Kidney tubule cell (primary cell): ENCODE results near the gene VAV2.

Experiments
- DNase-seq: peaks from one replicate; pipeline ENCODE4 v3.0.0-alpha.2; 2018; ENCODE audit warnings: low spot score

The VAV2 gene

DNA sequence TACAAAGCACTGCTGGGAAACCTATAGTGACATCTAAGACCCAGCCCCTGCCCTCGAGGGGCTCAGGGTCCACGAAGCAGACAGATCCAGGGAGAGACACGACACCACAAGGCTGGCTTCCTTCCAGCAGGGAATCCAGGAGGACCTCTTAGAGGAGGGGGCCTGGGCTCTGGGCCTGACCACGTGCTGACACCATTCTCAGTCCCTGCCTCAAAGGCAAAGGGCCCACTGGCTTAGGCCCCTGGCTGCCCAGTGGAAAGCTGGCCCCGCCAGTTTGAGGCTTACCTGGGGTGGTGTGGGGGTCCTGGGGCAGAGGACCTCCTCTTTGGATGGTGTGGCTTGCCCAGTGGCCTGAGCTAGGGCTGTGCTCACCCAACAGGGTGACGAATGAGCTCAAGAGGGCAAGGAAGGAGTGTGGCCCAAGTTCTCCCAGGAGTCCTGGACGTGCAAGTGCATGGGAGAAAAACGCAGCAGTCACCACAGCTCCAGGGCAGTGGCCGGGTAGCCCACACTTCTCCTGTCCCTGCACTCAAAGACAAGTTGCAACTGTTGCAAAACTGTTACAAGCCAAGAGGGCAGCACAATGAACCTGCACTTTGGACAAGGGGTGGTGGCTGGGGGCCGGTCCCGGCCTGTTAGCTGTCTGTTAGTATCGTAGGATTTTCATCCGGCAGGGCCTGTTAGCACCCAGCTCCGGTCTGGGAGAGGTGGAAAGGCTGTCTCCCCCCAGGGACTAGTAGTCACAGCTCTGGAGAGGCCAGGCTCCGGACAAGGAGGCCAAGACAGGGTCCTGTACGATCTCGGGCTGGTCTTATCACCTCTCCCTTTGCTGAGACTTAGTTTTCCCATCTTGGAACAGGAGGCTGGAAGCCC, 252.5 kb downstream of the VAV2 start:
- no peak for DNase-seq

DNA sequence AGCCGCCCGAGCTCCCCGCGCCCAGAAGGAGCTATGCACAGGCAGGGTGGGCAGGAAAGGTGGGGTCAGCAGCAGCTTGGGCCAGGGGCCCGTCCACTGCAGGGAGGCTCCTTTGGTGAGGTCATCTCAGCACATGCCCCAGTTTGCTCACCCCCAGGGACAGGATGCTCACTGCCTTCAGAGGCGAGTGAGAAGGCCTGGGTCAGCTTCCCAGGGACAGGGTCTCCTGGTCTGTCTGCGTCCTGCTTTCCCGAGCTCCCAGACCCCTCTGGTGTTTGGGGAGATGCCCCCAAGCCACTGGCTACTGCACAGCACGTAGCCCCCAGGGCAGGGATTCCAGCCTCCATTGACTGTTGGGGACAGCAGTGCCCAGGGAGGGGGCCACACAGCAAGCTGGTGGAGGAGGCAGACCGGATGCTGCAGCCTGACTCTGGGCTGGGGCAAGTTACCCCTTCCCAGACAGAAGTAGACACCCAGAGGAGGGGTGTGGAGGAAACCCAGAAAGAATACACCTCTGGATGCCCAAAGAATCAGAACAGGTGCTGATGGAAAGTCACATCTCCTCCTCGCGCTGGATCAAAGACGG, 253.4 kb downstream of the VAV2 start:
- DNase-seq = no peak

DNA sequence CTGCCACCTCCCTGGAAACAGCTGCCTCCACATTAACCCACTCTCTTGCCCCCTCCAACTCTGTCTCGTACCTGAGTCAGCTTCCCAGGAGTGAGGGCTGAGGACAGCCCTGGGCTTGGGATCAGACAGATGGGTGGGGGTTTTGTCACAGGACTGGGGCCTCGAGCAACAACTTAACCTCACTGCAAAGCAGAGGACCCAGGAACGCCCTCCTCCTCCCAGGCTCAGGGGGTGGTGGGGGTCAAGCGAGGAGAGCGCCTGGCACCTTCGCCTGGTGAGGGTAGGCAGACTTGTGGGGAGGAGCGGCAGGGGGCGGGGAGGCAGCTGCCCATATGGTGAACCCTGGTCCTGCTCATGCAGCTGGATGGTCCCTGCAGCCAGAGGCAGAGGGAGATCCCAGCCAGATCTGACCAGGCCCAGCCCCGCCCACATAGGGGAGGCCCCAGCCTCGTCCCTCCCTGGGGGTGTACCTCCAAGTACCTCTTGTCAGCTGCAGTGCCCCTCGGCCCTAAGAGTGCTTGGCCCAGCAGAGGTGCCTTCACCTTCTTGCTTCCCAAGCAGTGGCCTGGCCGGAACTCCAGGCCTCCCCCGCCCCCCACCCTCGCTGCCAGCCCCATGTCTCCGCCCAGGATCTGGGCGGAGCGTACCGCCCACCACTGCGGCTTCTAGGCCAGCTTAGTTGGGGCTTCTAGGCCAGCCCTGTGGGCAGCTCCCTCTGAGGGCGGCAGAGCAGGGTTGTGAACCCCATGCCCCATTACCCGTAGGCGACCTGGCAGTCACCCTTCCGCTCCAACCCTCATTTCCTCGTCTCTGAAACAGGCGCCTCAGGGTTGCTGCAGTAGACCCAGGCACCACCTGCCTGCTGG, 254.1 kb downstream of the VAV2 start, which contains the start of gene SARDH:
SARDH (minus strand) TSS at position 579 of the 866 bp plus-strand sequence. CDS start 4,179 bp downstream, outside the sequence.
- DNase-seq = peak; percentile 41

DNA sequence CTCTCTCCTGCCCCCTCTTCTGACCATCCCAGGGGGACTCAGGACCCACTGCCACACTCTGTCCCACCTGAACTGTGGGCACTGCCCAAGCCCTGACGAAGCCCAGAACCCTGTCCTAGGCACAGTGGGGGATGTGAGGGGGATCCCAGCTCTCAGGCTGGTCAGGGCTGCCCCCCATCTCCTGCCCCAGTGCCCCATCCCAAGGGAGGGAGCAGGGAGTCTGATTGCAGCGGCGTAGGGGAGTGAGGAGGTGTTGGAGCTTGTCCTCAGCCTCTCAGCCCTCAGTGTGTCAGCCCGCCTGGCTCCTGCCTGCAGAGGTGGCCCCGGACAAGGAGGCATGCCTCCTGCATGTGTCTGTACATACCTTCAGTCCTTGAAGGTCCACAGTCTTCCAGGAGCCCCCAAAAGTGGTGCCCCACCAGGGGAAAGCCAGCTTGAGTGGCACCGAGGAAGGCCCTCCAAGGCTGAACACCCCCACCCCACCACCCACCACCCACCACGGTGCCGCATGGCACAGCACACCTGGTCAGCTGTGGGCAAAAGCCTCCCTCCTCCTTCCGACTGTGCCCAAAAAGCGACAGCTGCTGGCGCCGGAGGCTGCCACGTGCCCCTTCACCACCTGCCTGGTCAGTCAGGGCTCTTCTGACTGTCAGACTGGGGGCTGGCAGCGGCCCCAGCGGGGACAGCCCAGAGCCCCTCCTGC, 254.9 kb downstream of the VAV2 start:
- DNase-seq = no peak

DNA sequence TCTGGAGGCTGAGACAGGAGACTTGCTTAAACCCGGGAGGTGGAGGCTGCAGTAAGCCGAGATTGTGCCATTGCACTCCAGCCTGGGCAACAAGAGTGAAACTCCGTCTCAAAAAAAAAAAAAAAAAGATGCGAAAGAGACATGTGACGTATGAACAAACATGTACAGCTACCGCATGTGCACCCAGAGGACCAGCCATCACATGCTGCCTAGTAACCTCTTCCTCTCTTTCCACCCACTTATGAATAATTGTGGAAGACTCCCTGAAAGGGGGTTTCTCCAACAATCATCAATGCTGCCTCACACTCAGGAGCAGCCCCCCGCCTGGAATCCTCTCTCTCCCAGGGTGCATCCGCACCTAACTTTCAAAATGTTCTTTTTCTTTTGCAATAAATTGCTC, 256.2 kb downstream of the VAV2 start:
- no peak for DNase-seq

DNA sequence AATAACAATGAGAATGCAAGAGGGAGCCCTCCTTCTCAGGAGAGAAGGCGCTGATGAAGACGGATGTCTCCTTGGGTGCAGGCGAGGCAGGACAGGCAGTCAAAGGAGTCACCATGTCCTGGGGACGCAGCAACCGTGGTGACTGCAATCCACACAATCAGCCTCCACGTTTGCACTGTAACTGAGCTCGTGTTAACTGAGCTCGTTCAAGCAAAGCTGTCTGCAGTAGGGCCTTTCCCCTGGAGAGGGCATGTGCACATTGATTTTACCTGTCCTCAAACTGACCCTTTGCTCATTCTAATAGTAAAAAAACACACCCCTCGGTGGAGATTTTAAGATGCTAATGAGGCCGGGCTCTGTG, 256.7 kb downstream of the VAV2 start:
- DNase-seq = no peak

DNA sequence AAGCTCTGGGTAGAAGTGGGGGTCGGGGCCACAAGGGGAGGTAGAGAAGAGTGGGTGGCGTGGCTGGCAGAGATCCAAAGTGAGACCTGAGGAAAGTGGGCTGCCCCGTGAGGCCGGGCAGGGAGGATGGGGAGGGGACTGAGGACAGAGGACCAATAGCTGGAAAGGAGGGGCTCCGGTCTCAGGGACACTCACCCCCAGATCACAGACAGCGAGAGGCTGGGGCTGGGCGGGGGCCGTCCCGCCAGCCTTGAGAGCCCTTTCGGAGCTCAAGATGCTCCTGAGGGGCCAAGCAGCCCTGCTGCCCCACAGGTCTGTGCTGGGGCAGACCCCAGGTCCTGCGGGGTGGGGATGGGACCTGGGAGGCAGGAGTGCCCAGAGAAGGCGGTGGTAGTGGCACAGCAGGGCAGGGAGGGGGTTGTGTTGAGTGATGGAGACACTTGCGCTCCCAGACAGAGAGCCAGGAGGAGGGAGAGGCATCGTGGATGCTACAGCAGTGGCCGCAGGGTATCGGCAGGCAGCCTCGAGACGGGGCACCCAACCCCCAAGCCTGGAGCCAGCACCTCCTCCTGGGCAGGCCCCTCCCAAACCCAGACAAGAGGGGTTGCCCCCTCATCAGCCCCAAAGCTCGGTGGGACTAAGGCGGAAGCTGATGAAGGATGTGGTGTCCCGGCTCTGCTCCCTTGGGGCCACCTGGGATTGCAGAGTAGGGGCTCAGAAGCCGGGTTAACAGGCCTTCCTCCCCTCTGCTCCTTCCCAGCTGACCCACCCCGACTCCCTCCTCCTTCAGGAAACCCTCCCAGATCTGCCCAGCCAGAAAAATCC, 257.3 kb downstream of the VAV2 start:
- no peak for DNase-seq

DNA sequence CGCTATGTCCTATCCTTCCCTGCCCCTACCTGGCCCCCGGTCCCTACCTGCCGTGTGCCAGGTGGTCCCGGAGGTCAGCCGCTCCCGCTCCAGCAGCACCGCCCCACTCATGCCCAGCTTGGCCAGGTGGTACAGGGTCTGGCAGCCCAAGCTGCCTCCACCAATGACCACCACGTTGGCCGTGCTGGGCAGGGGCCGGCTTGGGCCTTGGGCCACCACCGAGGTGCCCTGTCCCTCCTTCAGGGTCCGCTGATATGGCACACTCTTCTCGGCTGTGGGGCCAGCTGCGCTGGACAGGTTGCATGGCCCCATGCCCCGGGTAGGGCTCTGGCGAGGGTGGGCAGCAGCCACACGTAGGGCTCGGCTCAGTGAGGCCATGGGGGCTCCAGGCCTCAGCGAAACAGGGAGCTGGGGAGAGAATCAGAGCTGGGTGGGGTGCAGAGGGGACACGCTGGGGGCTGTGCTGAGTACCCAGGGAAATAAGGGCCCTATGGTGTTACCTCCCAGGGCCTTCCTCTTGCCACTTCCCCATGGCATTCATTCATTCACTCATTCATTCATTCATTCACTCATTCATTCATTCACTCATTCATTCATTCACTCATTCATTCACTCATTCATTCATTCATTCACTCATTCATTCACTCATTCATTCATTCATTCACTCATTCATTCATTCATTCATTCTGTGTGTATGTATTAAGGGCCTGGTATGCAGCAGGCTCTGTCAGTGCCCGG, 258.2 kb downstream of the VAV2 start:
- DNase-seq = no peak

DNA sequence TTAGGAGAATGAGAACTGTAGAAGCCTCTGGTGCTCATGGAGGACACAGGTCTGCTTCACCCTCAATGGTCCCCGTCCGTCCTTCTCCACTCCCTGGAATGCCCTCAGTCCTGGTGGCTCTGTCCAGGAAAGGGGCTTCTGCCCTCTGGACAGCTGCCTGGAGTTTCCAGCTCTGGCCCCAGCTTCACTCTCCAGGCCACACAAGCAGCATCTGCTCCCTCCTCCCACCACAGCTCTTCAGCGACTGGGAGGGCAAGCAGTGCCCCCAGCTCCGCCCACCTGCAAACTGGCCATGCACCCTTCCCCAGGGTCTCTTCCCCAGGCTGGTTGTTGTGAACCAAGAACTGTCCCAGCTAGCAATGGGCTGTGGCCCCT, 258.7 kb downstream of the VAV2 start:
- no peak for DNase-seq

DNA sequence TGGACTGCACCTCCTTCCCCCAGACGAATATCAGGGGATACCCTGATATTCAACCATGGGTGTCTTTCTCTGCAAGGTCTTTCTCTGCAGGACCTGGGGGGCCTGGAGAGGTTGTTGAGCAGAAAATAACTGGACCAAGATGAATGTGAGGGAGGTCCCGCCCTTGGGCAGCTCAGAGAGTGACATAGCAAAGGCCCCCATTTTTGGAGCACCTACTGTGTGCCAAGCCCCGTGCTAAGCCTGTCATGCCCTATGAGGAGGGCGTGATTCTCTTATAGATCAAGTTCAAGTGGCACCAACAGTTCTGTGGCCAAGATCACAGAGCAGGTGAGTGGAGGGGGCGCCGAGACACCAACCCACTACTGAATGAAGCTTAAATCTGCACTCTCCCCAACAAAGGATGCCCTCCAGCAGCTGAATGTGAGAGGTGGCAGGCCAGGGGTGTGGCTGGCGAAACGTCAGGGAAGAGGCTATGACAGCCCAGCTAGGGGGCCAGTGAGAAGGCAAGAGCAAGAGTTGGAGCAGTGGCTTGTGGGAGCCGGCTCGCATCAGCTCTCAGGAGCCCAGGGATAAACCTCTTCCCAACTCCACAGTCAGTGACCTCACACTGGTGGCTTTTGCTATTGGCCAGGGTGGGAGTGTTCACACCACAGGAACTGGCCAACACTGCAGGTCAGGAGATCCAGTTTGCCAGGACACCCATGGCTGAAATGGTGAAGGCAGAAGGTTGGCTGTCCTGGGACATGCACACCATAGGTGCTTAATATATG, 259.3 kb downstream of the VAV2 start:
- no peak for DNase-seq

DNA sequence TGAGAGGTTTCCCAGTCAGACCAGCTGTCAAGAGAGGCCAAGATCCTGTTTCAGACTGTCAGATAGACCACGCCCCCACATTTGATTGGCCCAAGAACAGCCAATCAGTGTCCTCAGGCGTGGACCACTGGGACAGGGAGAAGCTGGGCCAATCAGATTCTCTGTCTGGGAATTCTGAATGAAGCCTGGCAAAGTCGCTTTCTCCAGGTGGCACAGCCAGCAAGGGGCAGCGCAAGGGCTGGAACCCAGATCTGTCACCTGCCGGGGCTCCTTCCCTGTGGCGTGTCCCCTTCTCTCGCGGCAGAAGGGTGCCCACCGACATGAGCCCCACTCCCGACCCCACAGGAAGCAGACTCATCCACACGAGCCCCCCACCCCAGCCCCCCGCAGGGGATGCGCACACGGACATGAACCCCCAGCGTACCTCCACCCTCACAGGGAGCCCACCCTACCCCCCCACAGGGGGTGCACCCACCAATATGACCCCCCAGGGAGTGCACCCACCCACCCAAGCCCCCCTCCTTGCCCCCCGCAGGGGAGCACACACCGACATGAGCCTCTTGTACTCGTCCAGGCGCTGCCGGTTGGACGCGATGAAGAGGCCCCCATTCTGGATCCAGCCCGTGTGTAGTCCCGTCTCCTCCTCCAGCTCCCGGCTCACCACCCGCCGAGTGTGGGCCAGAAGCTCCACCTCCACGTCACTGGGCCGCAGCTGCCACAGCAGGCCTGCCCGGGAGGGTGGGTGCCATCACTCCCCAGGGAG, 260.1 kb downstream of the VAV2 start:
- DNase-seq = peak; percentile 37

DNA sequence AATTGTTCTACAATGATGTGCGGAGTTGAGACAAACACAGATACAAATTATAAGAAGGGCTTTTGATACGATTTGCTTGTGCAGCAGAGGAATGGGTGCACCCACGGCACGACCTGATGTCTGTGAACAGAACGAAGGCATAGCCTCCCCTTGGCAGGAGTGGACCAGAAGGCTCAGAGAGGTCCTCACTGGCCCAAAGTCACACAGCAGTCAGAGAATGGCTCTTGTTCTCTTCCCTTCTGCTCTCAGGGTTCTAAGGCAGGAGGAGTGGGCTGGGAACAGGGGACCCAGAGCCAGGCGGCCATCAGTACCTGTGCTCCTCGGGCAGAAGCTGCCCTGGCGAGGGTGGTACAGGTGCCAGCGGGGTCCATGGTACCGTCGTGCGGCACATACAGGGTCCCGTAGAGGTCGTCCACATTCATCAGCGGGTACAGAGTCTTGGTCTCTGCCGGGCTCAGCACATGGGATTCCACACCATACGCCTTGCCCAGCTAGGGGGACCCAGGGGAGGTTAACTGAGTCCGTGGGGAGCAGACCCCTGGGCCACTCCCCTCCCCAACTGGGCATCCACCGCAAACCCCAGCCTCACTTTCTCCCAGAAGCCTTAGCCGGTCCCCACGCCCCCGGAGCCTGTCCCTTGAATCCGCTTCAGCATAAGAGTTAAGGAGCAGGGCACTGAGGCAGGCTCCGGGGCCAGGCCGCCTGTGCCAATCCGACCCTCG, 261.0 kb downstream of the VAV2 start:
- no peak for DNase-seq

DNA sequence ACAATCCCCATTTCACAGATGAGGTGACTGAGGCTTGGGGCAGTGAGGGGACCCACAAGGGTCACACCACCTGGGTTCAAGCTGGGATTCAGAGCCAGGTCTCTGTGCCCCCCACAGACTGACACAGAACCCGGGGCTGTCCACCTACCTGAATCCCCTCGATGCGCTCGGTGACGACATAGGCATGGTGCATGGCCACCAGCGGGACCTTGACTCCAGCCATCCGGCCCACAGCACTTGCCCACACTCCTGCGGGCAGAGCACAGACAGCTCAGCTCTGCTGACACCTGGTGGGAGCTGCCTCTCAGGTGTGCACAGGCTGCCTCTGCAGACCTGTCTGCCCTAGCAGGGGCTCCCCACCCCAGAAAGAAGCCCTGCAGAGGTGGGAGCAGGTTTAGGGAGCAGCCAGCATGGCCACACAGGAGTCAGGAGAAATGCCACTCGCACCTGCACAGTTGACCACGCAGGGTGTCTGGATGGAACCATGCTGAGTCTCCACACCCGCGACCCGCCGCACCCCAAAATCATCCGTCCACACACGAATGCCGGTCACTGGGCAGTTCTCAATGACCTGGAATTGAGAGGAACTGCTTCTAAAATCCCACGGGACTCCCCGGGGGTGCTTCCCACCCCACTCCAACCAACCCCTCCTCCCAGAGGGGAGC, 262.4 kb downstream of the VAV2 start:
- no peak for DNase-seq

DNA sequence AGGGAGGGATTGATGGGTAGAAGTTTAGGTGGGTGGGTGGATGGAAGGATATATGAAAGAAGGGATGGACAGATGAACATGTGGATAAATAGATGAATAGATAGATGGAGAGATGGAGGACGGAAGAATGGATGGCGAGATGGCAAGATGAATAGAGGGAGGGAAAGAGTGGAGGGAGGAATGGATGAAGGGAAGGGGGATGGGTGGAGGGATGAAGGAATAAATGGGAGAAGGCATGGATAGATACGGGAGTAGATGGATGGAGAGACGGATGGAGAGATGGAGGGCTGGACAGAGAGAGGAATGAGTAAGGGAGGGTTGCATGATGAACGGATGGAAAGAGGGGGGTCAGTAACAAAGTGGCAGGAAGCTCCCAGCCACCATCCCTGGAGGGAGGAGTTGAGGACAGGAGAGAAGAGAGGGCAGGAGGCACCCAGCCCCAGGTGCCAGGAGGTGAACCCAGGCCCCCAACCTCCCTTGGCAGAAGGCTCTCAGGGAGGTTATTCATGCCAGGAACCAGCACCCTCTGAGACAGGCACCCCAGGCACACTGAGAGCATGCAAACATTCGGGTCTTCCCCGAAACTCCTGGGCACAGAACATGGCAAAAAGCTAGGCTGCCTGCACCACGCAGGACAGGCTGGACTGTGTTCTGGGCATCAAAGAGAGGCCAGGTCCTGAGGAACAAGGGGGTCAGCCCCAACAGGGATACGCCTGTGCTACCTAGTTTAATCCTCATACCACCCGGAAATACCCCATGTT, 263.1 kb downstream of the VAV2 start:
- DNase-seq = no peak

DNA sequence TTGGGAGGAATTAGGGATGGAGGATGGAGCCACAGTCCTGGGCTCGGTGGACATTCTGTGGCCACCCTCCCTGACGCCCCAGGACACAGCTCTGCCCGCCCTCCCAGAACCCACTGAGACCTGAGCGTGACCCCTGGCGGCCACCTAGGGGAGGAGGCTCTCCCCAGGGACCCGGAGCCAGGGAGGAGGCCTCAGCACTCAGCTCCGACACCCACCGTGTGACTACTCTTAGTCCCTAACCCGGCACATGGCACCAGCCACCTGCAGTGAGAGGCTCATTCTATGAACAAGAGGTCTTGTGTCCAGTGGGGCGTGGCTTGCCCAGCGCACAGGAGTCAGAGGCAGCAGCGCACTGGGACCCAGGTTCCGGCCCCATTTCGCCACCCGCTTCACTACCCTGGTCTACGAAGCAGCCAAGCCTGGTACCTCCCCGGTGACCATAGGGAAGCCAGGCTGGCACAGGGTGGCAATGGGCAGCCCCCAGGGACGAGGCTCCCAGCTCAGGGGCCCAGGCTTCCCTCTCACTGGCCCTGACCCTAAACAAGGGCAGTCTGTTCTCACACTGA, 264.2 kb downstream of the VAV2 start:
- DNase-seq = no peak

DNA sequence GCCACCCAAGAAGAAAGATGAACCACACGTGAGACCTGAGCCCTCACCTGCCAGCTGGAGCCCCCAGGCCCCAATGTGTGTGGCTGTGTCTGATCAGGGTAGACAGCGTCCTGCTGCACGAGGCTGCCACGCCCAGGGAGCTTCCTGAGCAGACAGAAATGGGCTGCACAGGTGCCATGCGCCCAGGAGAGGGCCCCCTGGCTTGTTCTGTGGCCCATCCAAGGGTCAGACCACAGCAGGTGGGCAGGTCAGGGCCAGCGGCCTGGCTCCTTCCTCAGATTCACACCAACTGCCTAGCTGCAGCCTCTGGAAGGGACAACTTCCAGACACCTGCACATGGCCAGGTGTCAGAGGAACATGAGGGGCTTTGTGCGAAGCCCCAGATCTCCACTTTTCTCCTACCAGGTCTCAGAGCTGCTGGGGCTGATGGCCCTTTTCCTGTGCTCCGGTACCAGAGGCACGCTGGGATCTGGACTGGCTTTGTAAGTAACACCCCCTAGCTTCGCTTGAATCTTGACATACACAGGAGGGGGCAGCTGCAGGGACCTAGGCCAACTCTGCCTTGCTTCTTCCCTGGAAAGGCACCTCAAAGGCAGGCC, 264.7 kb downstream of the VAV2 start:
- no peak for DNase-seq
